Esophagus (tissue), 2 donors: ENCODE measurements around the gene CLEC4D. TPM values are rescaled to one million over a fixed set of nuclear protein-coding genes. Genes with fewer than 3 reads are reported as not detected.

Experiments
- polyA plus RNA-seq, 2 donors: library from polyadenylated mRNA; stranded (reverse); fragments of 200-250 nt; gene quantifications; one replicate each; pipeline ENCODE4 v1.2.3, GENCODE V29; 2013
- donor health status: healthy with polysubstance abuse.
- donor health status: Bipolar disorder and iron deficiency.

The CLEC4D gene
- polyA plus RNA-seq, 2 donors: 0.02 TPM; not detected in 1

Other genes with a start within 250 kb of the CLEC4D start
- not detected for gene CLEC6A, start 57.5 kb upstream of the CLEC4D start, polyA plus RNA-seq
- under 1 TPM; 0.26 to 0.37 TPM for gene CLEC4E, start 27.4 kb downstream of the CLEC4D start, polyA plus RNA-seq
- not detected for gene AICDA, start 99.4 kb downstream of the CLEC4D start, polyA plus RNA-seq
- gene MFAP5, start 149.3 kb downstream of the CLEC4D start, polyA plus RNA-seq: 1 to 10 TPM; 3.5 to 4.5 TPM
- 10 to 100 TPM; 11.2 to 22.5 TPM for gene RIMKLB, start 184.5 kb downstream of the CLEC4D start, polyA plus RNA-seq